Transverse colon (tissue), 4 donors: ENCODE results near the gene IGFL3.

ENCODE experiments used
- EP300 ChIP-seq: sonication (generic); formaldehyde crosslinking; IDR thresholded peaks from one replicate; pipeline ENCODE4 v1.6.1; 2017; ENCODE audit warnings: antibody characterized with exemption, low read depth
- POLR2A ChIP-seq: fragments of 450-650 bp; IDR thresholded peaks from one replicate; pipeline ENCODE4 v1.6.1; 2016; ENCODE audit warnings: antibody characterized with exemption, mild to moderate bottlenecking, moderate library complexity
- POLR2AphosphoS5 ChIP-seq, 3 donors: sonication (generic); formaldehyde crosslinking; IDR thresholded peaks; one replicate each; pipeline ENCODE4 v1.6.1; 2016; ENCODE audit warnings: antibody characterized with exemption in 3 of 3
- TF ChIP-seq, protein P1 (sequence below), 5 experiments: fragments of 200-600 bp in 3 of 5; fragments of 450-650 bp in 2 of 5; sonication (generic) in 3 of 5; IDR thresholded peaks; 1 replicate in 2 of 5; 2 replicates in 3 of 5; pipeline ENCODE4 v1.5.1; 2016 to 2017; ENCODE audit warnings: antibody characterized with exemption in 5 of 5, inconsistent platforms in 3 of 5, mild to moderate bottlenecking in 2 of 5, moderate library complexity in 1 of 5

DNA sequence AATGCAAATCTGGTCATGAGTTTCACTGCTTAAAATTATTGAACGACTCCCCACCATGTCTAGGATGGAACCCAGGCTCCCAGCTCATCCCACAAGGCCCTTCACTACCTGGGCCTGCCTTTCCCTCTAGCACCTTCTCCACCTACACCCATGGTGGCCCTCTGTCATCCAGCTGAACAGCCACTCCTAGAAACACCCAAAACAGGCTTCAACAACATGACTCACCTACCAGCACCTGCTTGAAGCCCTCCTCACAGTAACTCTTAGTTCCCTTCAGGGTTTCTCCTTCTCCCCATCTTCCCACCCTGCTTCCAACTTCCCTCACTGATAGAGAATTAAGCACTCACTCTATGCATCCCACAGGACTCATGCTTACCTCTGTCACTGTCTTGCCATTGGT is 16.9 kb upstream of the IGFL3 start:
- TF ChIP-seq, protein P1, sequence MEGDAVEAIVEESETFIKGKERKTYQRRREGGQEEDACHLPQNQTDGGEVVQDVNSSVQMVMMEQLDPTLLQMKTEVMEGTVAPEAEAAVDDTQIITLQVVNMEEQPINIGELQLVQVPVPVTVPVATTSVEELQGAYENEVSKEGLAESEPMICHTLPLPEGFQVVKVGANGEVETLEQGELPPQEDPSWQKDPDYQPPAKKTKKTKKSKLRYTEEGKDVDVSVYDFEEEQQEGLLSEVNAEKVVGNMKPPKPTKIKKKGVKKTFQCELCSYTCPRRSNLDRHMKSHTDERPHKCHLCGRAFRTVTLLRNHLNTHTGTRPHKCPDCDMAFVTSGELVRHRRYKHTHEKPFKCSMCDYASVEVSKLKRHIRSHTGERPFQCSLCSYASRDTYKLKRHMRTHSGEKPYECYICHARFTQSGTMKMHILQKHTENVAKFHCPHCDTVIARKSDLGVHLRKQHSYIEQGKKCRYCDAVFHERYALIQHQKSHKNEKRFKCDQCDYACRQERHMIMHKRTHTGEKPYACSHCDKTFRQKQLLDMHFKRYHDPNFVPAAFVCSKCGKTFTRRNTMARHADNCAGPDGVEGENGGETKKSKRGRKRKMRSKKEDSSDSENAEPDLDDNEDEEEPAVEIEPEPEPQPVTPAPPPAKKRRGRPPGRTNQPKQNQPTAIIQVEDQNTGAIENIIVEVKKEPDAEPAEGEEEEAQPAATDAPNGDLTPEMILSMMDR (IDR thresholded peaks at IDR 0.05) = no peak
- TF ChIP-seq EP300 (no peak), POLR2A (no peak), POLR2AphosphoS5 (IDR thresholded peaks at IDR 0.05) (no peak)
